HG03095 (cell line): Measurements from ENCODE around the gene APOO.

Source experiments
- ATAC-seq: cut with Tn5 transposase; IDR thresholded peaks from one replicate; pipeline ENCODE4 v1.9.1; 2021; ENCODE audit warnings: moderate library complexity; ENCODE audit not compliant: unreplicated experiment

APOO gene

DNA sequence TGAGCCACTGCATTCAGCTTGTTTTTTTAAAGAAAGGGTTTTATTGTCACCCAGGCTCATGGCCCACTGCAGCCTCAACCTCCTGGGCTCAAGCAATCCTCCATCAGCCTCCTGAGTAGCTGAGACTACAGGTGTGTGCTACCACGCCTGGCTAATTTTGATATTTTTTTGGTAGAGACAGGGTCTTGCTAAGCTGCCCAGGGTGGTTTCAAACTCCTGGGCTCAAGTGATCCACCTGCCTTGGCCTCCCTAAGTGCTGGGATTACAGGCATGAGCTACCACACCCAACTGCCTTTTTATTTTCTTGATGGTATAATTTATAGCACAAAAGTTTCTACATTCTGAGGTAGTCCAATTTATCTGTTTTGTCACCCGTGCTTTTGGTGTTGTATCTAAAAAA, 85.9 kb downstream of the APOO start:
- no peak for ATAC-seq

DNA sequence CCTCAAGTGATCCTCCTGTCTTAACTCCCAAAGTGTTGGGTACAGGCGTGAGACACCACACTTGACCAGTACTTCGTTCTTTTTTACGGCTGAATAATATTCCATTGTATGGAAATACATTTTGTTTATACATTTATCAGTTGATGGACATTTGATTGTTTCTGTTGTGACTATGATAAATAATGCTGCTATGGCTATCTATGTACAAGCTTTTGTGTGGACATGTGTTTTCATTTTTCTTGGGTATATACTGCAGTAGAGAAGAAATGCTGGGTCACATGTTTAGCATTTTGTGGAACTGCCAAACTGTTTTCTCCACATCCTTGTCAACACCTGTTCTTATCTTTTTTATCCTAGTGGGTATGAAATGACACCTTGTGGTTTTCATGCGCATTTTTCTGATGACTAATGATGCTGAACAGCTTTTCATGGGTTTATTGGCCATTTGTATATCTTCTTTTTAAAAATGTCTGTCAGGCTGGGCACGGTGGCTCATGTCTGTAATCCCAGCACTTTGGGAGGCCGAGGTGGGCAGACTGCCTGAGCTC, 87.4 kb downstream of the APOO start:
- no peak for ATAC-seq

DNA sequence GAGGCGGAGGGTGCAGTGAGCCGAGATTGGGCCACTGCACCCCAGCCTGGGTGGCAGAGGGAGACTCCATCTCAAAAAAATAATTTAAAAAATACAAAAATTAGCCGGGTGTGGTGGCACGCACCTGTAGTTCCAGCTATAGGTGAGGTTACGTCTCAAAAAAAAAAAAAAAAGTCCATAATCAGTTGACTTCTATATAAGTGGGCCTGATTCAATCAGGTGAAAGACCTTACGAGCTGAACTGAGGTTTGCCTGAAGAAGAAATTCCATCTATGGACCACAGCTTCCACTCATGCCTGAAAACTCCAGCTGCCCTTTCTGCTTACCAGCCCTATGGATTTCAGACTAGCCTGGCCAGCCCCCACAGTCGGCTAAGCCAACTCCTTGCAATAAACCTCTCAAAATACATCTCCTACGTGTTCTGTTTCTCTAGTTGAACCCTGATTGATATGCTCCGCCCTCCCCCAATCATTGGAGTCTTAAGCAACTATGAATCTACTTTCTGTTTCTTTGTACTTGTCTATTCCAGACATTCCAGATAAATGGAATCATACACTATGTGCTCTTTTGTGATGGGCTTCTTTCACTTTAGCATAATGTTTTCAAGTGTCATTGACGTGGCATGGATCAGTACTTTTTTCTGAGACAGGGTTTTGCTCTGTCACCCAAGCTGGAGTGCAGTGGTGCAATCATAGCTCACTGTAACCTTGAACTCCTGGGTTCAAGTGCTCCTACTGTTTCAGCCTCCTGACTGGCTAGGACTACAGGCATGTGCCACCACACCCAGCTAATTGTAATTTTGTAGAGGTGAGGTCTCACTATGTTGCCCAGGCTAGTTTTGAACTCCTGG, 88.1 kb downstream of the APOO start:
- ATAC-seq = no peak

DNA sequence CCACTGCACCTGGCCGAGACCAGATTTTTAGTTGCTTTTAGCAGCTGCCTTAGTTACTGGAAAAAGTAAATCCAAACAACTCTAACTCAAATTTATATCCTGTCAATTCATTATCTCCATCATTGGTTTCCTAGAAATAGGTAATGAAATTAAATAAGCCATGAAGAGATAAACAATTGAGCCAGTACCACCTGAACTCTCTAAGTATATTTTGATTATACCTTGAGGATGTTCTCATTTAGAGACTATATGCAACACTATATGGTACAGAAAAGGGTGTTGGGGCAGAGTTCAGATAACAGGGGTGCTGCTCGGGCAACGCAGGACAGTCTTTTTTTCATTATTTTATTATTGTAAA, 89.8 kb downstream of the APOO start:
- no peak for ATAC-seq

DNA sequence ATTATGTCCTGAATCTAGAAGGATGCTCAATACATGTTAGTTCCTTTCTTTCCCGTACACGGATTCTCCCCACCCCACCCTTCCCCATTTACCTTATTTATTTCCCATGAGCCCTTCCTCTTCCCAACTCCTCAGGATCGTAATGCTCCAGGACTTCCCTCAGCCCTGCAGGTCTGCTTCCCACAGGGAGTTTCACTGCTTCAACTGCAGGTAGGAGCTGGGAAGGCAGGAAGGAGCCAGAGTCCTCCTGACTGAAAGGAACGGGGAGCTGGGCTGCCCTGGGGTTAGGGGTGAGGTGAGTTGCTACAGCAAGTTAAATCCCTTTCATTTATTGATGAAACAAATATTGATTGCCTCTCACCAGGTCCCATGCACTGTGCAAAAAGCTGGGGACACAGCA, 91.6 kb downstream of the APOO start:
- no peak for ATAC-seq

DNA sequence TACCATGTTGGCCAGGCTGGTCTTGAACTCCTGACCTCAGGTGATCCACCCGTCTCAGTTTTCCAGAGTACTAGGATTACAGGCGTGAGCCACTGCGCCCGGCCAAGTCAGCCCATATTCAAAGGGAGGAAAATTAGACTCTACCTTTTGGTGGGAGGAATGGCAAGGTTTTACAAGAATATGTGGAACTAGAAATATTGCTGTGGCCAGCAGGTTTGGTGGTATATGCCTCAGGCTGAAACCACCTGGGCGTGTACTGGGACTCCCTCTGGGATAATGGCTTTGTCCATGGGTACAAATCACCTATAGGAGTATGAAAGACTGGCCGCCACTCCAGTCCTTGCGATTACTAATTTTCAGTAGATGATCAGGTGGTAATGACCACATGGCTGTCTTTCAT, 92.4 kb downstream of the APOO start:
- ATAC-seq = no peak

DNA sequence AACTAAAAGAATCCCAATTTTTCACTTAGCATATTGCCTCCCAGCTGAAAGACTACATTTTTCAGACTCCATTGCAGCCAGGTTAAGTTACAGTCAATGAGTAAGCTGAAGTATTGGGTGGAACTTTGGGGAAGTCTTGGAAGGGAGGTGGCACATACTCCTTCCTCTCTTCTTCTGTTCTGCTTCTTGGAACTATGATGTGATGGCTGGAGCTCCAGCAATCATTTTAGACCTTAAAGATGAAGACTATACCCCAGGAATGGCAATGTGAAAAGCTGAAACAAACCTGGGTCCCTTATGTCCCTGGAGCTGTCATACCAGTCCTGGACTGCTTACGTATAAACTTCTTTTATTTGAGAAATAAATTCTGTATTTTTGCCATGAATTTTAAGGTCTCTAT, 93.9 kb downstream of the APOO start:
- ATAC-seq = no peak

DNA sequence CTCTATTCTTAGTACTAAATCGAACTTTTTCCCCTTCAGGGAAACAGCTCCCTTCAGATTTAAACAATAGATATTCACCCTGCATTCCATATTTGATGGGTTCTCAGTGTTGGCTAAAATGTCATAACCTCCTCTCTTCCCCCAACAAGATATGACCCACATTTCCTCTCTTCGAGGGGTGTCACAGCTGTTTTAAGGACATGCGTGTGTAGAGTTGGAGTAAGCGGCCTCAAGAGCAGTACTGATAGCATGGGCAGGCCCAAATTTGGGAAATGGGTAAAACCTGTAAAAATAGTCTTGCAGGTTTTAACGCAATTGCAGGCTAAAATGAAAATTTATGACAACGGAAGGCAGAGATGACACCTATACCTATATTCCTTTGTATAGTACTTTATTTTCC, 96.1 kb downstream of the APOO start:
- ATAC-seq = no peak

DNA sequence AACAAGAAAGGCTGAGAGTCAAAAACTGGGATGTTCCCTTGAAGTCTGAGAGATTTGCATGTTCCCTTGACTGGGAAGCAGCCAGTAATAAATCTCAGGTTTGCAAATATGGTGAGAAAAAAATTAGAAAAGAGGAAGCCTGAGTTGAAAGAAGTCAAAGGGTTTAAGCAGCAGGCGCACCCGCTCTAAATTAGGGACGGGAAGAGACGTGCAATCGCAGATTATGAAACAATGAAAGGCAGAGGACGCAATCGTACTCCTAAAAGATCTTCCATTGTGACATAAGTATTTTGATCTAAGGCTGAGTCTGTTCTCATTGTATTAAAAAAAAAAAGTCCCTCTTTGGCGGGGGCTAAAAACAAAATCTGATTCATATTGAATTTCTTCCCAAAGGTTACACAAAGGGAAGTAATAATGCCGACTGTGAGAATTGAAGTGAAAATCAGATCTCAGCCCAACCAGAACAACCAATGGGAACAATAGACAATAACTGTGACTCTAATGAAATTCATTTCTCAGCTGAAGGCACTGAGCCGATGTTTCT, 96.6 kb downstream of the APOO start:
- no peak for ATAC-seq

DNA sequence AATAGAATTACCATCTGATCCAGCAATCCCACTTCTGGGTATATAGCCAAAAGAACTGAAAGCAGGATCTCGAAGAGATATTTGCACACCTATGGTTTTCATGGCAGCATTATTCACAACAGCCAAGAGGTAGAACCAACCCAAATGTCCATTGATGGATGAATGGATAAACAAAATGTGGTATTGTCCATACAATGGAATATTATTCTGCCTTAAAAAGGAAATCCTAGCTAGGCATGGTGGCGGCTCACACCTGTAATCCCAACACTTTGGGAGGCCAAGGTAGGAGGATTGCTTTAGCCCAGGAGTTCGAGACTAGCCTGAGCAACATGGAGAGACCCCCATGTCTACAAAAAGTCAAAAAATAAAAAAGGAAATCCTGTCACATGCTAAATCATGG, 97.5 kb downstream of the APOO start:
- no peak for ATAC-seq

DNA sequence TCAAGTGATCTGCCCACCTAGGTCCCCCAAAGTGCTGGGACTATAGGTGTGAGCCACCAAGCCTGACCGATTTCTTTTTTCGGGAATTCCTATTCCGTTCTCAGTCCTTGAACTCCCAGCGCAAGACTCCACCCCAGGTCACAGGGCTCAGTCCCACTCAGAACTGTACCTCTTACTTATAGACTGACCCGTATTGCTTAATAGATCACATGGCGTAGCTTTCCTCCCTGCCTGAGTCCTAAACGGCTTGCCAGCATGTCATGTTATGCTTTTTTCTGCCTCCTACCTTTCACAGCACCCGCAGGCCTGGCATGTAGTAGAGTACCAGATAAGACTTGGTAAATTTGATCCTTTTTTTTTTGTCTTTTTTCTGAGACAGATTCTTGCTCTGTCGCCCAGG, 102.3 kb downstream of the APOO start:
- ATAC-seq = no peak

DNA sequence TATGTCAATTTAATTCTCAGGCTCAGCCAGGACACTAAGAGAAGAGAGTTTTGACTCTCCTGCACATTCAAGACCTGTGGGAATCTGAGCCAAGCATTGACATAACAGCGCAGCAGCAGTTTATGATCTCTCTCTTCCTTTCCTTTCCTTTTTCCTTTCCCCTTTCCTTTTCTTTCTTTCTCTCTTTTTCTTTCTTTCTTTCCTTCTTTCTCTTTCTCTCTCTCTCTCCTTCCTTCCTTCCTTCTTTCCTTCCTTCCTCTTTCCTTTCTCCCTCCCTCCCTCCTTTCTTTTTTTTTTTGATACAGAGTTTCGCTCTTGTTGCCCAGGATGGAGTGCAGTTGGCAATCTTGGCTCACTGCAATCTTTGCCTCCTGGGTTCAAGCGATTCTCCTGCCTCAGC, 103.2 kb downstream of the APOO start:
- ATAC-seq = no peak

DNA sequence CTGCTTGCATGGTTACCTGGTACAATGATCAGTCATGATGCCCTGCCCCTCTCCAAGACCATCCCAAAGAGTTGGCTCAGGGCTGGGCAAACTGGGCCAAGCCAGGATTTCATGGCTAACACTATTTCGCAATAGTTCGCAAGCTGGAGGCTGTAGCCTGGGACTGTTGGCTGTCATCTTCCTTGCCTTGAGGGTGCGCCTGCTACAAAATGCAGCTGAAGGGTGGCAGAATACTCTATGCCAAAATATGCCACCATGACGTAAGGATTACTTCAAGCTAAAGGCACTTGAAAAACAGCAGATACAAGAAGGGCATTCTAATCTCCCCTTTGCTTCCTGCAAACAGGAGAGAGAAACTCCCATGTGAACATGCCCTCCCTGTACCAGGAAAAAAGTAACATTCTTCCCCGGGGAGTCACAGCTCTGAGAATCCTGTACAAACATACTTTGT, 103.8 kb downstream of the APOO start:
- ATAC-seq = no peak

DNA sequence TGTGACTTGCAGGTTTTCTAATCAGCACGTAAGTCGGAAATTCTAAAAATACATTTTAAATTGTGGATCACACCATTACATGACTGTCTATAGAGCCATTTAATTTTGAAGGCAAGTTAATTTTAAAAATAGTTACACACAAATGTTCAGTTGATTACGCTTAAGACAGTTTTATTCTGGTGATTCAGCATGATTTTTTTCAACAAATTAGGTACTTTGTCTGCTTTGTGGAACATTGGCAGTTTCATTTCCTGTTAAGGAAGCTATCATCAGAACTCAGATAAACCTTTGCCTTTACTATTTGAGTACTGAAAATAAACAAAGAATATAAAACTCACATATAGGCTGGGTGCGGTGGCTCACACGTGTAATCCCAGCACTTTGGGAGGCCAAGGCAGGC, 105.3 kb downstream of the APOO start:
- ATAC-seq = no peak

DNA sequence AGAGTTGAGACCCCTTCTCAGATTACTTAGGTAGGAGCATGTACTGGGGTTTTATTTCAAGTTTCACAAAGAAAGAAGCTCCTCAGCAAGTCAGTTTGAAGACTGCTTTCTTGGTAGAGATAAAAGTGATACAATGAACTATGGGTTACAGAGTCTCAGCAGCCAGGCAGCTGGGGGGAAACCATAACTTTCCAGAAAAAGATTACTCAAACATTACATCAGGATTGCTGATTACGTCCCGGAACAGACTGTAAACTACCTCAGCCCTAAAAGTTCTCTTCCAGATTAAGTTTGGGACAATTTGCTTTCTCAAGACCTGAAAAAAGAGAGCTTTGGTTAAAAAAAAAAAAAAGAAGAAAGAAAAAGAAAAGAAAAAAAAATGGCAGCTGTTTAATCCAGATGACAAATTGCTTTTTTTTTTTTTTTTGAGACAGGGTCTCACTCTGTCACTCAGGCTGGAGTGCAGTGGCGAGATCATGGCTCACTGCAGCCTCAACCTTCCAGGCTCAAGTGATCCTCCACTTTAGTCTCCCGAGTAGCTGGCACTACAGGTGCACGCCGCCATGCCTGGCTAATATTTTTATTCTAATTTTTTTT, 108.2 kb downstream of the APOO start:
- no peak for ATAC-seq

DNA sequence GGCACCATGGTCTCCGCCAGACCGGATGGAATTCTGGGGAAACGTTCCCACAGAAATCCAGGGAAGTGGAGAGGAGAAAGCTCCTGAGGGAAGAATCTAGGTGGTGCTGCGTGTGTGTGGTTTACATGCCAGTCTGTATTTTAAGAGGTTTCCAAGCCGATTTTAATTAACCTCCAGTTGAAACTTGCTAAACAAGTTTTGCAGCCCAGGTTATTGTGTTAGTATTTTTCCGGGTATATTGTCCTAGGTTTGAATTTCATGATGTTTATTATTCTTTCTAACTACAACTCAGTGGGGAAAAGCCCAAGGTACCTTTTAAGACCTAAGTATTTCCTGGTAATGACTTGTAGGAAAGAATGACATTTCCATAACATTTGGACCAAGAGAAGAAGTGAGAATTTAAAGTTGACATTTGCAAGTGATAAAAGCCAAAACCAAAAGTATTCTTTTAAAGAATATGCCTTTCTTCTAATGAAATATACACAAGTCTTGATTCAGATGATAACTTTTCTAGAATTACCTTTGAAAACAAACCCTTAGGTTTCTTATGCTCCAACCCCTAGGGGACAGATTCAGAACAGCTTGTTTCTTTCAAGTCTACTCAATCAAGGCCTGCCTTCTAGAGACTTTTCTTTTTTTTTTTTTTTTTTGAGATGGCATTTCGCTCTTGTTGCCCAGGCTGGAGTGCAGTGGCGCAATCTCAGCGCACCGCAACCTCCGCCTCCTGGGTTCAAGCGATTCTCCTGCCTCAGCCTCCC, 110.2 kb downstream of the APOO start:
- no peak for ATAC-seq

DNA sequence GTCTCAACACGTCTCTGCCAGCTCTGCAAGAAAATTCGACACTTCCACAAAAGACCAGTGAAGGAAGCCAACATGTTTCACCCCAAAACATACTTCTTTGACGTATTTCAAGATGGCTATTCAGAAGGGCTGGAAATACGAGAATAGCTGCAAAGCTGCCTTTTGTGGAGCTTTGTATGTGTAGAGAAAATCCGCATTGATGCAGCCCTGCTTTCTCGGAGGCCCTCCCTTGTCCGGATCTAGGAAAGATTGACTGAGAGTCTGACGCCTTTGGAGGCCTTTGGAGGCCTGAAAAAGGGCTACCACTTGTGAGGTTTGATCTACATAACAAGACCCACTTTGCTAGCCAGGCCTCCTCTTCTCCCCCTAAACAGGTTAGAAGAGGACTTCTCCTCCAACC, 112.5 kb downstream of the APOO start:
- ATAC-seq = no peak

DNA sequence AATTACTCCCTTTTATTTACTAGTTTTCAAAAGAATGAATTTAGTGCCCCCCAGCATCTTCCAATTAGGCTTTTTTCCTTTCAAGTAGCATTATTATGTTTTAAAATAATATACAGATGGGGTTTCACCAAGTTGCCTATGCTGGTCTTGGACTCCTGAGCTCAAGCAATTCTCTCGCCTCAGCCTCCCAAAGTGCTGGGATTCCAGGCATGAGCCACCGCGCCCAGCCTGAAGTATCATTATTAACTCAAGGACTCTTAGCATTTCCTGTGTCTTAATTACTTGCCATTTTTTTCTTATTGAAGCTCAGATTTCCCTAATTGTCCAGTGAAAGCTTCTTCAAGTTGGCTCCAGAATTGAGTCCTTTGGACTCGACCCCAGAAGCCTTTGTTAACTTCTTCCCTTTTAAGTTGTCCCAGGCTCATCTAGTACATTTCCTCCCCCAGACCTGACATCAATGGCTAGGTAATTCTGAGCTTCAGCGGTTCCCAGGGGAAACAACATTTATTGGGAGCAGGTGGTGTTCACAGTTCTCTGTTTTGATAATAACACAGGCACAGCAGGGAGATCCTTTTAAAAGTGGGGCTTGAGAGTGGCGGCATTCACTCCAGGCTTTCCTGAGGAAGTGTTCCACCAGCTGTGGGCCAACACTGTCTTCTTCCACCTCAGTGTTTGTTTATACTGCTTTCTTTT, 114.7 kb downstream of the APOO start:
- ATAC-seq = no peak

DNA sequence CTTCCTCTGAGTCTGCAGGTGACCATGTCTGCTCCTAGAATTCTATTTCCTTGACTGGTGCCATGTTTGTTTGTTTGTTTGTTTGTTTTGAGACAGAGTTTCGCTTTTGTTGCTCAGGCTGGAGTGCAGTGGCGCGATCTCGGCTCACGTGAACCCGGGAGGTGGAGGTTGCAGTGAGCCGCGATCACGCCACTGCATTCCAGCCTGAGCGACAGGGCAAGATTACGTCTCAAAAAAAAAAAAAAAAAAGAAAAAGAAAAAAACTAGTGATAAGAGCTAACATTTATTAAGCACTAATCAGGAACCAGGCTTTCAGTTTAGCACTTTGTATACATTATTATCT, 117.6 kb downstream of the APOO start:
- ATAC-seq = no peak

DNA sequence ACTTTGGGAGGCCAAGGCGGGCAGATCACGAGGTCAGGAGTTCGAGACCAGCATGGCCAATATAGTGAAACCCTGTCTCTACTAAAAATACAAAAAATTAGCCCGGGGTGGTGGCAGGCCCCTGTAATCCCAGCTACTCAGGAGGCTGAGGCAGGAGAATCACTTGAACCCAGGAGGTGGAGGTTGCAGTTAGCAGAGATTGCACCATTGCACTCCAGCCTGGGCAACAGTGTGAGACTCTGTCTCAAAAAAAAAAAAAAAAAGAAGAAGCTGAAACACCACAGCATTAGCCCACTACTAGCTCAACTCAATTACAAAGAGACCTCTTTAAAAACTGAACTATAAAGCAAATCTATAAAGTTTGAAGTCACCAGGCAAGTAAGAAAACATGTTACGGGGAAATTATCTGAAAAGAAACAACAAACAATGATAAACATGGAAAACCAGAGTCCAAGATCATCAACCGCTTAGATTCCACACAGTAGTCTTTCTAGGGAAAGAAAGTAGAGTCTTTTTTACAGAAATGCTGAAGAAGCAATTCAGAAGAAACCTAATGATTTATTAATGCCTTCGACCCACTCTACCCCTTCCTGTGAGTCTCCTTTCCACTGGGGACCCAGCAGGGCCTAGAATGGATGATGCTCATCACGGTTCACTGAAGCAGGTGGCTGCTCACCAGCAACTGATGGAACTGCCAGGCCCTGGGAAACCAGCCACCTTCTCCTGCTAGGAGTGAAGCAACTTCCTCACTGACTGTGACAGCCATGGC, 118.2 kb downstream of the APOO start:
- no peak for ATAC-seq
